HUES48 (cell line): ENCODE results near the gene PRRC2A.
A peak's percentile ranks its signal among the peaks of the same experiment; 100 is the strongest.

Experiments used
- H3K27ac ChIP-seq: one replicate; pipeline ENCODE4 v1.7.0; 2013; ENCODE audit warnings: low read depth, low read length, inconsistent platforms
- H3K27me3 ChIP-seq: 2 replicates; pipeline ENCODE4 v1.6.1; 2013; ENCODE audit warnings: mild to moderate bottlenecking, low read length; ENCODE audit not compliant: control insufficient read depth, insufficient read depth
- H3K36me3 ChIP-seq: 2 replicates; pipeline ENCODE4 v1.6.1; 2013; ENCODE audit warnings: low read length; ENCODE audit not compliant: control insufficient read depth, insufficient read depth
- H3K4me1 ChIP-seq: 2 replicates; pipeline ENCODE4 v1.6.1; 2013; ENCODE audit warnings: mild to moderate bottlenecking, low read length; ENCODE audit not compliant: control insufficient read depth, insufficient read depth
- H3K4me3 ChIP-seq: 2 replicates; pipeline ENCODE4 v1.5.1; 2013; ENCODE audit warnings: mild to moderate bottlenecking, low read depth, low read length
- H3K9ac ChIP-seq: 2 replicates; pipeline ENCODE4 v1.6.1; 2013; ENCODE audit warnings: mild to moderate bottlenecking, low read depth, low read length, moderate library complexity
- H3K9me3 ChIP-seq: 2 replicates; pipeline ENCODE4 v1.6.1; 2013; ENCODE audit warnings: low read length; ENCODE audit not compliant: control insufficient read depth, insufficient read depth

PRRC2A gene

DNA sequence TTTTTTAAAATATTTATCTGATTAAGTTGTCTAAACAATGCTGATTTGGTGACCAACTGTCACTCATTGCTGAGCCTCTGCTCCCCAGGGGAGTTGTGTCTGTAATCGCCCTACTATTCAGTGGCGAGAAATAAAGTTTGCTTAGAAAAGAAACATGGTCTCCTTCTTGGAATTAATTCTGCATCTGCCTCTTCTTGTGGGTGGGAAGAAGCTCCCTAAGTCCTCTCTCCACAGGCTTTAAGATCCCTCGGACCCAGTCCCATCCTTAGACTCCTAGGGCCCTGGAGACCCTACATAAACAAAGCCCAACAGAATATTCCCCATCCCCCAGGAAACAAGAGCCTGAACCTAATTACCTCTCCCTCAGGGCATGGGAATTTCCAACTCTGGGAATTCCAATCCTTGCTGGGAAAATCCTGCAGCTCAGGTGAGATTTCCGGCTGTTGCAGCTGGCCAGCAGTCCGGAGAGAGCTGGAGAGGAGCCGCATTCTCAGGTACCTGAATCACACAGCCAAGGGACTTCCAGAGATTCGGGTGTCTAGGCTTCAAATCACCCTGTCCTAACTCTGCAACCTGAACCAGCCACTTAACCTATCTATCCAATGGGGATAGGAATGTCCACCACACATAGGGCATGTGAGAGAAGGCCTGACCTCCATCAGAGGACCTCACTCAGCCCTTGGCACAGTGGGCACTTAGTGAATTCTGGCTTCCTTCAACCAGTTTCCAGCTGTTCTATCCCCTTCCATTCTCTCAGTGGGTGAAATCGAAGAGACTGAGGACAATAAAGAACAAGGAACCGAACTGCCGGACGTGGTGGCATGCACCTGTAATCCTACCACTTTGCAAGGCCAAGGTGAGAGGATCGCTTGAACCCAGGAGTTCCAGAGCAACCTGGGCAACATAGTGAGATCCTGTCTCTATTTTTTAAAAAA, 42.1 kb upstream of the PRRC2A start:
- Histone ChIP-seq H3K4me3 (no peak overlapping the region), H3K27me3 (peaks cover 23% of the 10 kb centered on the region), H3K27ac (peak overlapping the region; percentile 50), H3K36me3 (no peaks in the 10 kb centered on the region), H3K9ac (no peak overlapping the region), H3K9me3 (no peaks in the 10 kb centered on the region), H3K4me1 (peaks cover 14% of the 10 kb centered on the region)

DNA sequence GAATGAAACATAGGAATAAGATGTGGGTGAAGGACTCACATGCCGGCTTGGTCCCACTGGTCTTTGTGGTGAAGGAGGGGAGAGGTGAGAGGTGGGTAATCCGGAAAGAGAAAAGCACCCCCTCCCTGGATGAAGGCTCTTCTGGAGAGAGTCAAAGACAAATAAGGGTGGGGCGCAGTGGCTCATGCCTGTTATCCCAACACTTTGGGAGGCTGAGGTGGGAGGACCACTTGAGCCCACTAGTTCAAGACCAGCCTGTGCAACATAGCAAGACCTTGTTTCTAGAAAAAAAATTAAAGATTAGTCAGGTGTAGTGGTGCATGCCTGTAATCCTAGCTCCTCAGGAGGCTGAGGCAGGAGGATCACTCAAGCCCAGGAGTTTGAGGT, 41.4 kb upstream of the PRRC2A start:
- Histone ChIP-seq H3K36me3 (no peaks in the 10 kb centered on the region), H3K4me1 (peaks cover 14% of the 10 kb centered on the region), H3K9me3 (no peaks in the 10 kb centered on the region), H3K27me3 (peaks cover 23% of the 10 kb centered on the region), H3K27ac (peak overlapping the region; percentile 50), H3K9ac (no peak overlapping the region), H3K4me3 (no peak overlapping the region)

DNA sequence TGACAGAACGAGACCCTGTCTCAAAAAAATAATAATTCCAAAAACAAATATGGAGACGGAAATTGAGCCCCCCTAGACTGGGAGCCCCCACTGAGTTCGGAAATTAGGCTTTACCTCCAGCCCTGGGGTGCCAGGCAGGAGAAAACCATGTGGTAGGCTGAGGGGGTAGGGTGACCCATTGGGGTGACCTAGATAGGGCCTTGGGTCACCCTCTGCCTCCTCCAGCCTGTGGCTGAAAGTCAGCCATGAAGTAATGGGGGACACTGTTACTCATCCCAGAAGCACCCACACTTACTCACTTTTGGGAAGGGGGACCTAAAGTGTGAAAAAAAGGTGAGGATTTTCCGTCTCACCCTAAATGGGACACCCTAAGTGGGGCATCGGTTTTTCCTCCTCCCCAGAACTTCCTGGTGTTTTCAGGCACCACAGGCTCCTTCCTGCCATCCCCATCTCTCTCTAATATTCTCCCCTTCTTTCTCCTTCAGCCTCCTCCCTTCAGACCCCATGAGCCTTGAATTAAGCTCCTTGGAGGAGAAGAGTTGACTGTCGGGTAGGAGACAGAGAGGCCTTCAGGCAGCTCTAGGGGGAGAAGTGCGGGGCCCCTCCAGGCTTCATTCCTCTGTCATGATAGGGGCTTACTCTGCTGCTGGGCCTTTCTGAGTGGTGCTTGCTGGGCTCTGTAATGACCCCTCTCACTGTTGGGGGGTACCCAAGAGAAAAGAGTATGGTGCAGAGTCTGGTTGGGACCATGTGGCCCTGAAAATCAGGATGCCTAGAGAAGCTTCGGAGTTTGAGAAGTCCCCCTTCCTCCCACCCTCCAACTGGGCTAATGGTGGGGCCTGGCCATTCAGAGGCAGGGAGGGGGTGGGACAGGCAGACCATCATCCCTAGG, 40.7 kb upstream of the PRRC2A start:
- no peaks in the 10 kb centered on the region for H3K9me3 ChIP-seq
- no peak overlapping the region for H3K27ac ChIP-seq
- no peaks in the 10 kb centered on the region for H3K36me3 ChIP-seq
- peak overlapping the region; percentile 91 for H3K4me3 ChIP-seq
- no peak overlapping the region for H3K9ac ChIP-seq
- peaks cover 23% of the 10 kb centered on the region for H3K27me3 ChIP-seq
- H3K4me1 ChIP-seq = peaks cover 14% of the 10 kb centered on the region

DNA sequence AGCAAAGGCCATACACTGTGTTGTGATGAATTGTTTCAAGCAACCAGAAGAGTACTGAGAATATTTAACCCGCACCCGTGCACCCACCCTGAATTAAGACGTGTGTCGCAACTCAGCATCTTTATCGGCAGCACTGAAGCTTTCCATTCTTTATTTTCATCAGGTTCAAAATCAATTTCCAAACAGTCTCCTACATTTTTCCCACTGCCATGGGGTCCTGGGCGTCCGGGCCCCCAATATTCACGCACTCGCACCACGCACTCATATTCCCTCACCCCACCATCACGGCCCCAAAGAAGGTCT, 40.1 kb upstream of the PRRC2A start:
- H3K27ac ChIP-seq = no peak overlapping the region
- peaks cover 23% of the 10 kb centered on the region for H3K27me3 ChIP-seq
- no peaks in the 10 kb centered on the region for H3K9me3 ChIP-seq
- peak overlapping the region; percentile 91 for H3K4me3 ChIP-seq
- H3K9ac ChIP-seq = no peak overlapping the region; the same call in 1 of the 2 replicates
- peaks cover 14% of the 10 kb centered on the region for H3K4me1 ChIP-seq
- no peaks in the 10 kb centered on the region for H3K36me3 ChIP-seq

DNA sequence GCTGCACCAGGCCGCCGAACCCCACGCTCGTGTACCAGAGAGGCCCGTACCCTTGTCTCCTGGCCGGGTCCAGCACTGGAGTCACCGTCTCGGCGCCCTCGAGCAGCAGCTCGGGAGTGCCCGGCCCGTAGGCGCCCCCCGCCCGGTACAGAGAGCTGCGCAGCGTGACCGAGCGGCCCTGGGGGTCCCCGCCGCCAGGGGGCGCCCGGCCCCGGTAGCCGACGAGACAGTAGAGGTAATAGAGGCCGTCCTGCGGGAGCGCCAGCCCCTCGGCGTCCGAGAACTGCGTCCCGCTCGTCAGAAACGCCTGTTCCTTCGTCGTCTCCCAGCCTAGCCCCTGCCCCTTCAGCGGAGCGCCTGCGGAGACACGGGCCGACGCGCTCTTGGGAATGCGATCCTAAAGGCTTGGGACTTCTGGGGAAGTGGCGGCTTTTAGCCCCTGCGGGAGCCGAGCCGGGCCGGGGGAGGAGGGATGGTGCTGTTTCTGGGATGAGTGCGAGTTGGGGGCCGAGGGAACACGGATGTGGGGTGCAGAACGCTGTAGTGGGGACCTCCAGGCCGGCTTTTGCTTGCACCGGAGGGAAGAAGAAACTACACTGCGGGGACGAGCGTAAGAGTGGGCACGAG, 39.6 kb upstream of the PRRC2A start:
- Histone ChIP-seq H3K9me3 (no peaks in the 10 kb centered on the region), H3K27ac (peak overlapping the region; percentile 37), H3K27me3 (peaks cover 23% of the 10 kb centered on the region), H3K9ac (peak overlapping the region; percentile 66), H3K36me3 (no peaks in the 10 kb centered on the region), H3K4me3 (peak overlapping the region; percentile 91), H3K4me1 (peaks cover 14% of the 10 kb centered on the region)

DNA sequence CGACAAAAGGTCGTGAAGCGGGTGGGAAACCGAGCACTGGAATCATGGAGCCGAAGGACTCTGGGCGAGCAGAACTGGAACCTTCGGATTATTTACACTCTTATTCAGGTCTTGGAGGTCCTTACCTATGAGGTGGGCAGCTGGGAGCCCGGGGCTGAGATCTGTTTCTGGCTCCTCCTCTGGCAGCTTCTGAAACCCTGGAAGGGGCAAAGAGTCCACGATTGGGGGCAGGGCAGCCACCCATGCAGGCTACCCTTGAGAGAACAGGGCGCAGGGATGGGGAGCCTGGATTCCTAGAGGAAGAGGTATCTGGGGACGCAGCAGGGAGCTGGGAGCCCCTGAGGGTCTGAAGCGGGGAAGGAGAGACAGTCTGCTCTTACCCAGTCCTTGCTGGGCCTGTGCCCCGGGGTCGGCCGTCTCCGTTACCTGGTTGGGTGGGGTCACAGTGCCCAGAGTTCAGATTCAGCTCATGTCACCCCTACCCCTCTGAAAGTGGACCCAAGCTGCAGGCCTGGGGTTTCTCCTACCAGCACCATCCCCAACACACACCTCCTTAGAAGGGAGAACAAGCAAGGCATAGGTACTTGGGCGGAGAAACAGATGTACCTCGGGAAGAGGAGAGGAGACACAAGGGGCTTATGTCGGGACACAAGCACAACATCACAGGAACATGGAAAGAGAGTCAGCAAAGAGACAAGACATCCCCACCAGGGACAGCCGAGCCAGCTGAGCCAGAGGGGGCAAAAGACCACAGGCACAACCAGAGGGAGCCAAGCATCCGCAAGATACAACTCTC, 38.9 kb upstream of the PRRC2A start:
- peak overlapping the region; percentile 66; the same call in 1 of the 2 replicates for H3K9ac ChIP-seq

DNA sequence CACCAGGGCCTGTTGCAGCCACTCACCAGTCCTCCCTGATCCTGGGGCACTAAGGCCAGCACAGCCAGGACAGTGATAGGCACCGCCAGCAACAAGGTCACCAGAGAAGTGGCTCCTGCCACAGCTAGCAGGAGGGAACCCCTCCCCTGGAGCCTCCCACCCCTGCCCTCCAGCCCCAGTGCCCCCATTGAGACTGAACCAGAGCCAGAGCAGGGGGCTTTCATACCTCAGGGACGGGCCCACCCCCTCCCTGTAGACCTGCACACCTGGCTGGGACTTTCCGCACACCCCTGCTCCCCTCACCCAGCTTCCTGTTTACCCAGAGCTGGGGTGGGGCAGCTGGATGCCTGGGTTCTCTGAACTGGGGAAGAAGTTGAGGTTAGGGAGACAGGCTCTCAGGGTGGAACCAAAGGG, 38.3 kb upstream of the PRRC2A start, which contains the start of gene LTB:
LTB (minus strand) TSS at position 195 of the 414 bp plus-strand sequence; CDS start at position 188, 7 bp downstream.
- H3K27me3 ChIP-seq = peaks cover 23% of the 10 kb centered on the region
- H3K27ac ChIP-seq = no peak within 1 kb of the TSS
- no peaks in the 10 kb centered on the region for H3K9me3 ChIP-seq
- peak within 1 kb of the TSS; percentile 66; the same call in 1 of the 2 replicates for H3K9ac ChIP-seq
- peaks cover 14% of the 10 kb centered on the region for H3K4me1 ChIP-seq
- H3K4me3 ChIP-seq = peak within 1 kb of the TSS; percentile 91
- no peaks in the 10 kb centered on the region for H3K36me3 ChIP-seq

More for the DNA sequence above, 38.9 kb upstream of the PRRC2A start:
- no peak overlapping the region for H3K27ac ChIP-seq
- no peaks in the 10 kb centered on the region for H3K36me3 ChIP-seq
- peak overlapping the region; percentile 91 for H3K4me3 ChIP-seq
- no peaks in the 10 kb centered on the region for H3K9me3 ChIP-seq
- H3K27me3 ChIP-seq = peaks cover 23% of the 10 kb centered on the region
- H3K4me1 ChIP-seq = peaks cover 14% of the 10 kb centered on the region

DNA sequence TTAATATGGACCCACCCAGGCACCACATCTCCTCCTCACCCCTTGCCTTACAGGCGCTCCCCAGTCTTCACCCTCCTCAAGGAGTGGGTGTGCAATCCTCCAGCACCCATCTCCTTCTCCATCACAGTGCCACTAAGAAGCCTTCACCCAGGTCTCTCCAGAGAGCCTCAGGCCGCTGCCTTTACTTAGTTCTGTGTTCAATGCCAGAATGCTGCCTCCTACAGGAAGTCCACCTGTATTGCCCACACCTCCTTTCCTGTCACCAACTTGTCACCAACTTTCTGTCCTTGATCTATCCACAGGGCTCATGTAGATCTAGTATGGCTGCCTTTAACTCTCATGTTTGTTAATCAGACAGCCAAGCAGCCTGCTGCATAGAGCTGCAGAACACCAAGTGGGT, 35.0 kb upstream of the PRRC2A start:
- H3K4me1 ChIP-seq = peaks cover 9% of the 10 kb centered on the region
- no peak overlapping the region for H3K9ac ChIP-seq
- no peak overlapping the region for H3K4me3 ChIP-seq
- no peak overlapping the region for H3K27ac ChIP-seq
- H3K27me3 ChIP-seq = peaks cover 12% of the 10 kb centered on the region
- H3K36me3 ChIP-seq = no peaks in the 10 kb centered on the region
- no peaks in the 10 kb centered on the region for H3K9me3 ChIP-seq

DNA sequence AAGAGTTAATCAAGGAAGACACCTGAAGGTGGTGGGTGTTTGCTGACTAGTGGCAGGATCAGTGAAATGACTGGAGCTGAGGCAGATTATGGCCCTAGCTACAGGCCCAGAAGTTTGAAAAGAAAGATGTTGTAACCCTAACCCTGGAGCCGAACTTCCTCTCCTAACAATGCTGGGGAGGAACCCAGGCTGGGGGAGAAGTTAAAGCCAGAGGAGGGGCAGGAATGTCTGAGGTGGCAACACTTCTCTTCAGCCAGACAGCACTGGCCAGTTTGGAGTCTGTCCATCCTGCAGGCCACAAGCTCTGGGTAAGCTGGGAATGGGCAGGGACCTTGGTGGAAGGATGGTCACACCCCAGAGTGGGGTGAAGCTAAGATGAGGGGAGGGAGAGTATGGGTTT, 34.5 kb upstream of the PRRC2A start, which contains the start of gene LST1:
LST1 (plus strand) TSS at position 270 of the 400 bp plus-strand sequence. CDS start 1,023 bp downstream, outside the sequence.
- Histone ChIP-seq H3K9ac (no peak within 1 kb of the TSS), H3K27me3 (peaks cover 10% of the 10 kb centered on the region; the same call in 1 of the 2 replicates), H3K36me3 (no peaks in the 10 kb centered on the region), H3K4me1 (peaks cover 9% of the 10 kb centered on the region), H3K4me3 (no peak within 1 kb of the TSS), H3K9me3 (no peaks in the 10 kb centered on the region), H3K27ac (no peak within 1 kb of the TSS)
